ENCODE data around the gene CBL.

CBL gene

GRCh38 chr11:119258983-119259382 is 52.8 kb downstream of the CBL start:
- no peak for DNase-seq (ENCODE audit: low read depth)
- no peak overlapping the region for H3K4me3 ChIP-seq (ENCODE audit: low read depth, low read length)

GRCh38 chr11:119262668-119263351 is 56.7 kb downstream of the CBL start:
- peak; percentile 19 for DNase-seq (ENCODE audit: low read depth)
- no peak overlapping the region for H3K4me3 ChIP-seq (ENCODE audit: low read depth, low read length)

DNA sequence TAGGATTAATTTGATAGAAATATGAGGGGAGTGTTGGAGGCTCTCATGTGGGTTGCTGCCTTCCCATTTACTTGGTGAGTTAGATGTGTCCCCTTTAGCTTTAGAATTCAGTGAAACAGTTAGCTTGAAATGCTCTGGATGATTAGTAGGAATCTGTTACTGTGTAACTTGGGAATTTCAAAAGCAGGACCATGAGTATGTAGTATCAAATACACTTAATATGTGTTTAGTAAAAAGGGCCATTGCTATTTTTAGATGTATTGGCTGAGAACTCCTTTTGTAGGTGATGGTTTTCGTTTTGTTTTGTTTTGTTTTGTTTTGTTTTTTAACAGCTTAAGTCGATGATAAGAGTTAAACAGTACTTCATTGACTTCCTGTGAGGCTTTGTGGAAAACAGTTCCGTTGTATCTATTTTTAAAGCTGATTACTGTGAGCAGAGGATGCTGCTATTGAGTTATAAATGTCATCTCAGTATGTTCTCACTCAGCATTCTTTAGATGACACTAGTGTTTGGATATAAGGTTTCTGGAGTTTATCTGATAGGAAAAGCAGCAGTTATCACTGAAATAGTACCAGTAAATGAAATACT is 57.3 kb downstream of the CBL start:
- no peak overlapping the region for H3K4me3 ChIP-seq (ENCODE audit: low read depth, low read length)
- no peak for DNase-seq (ENCODE audit: low read depth)

DNA sequence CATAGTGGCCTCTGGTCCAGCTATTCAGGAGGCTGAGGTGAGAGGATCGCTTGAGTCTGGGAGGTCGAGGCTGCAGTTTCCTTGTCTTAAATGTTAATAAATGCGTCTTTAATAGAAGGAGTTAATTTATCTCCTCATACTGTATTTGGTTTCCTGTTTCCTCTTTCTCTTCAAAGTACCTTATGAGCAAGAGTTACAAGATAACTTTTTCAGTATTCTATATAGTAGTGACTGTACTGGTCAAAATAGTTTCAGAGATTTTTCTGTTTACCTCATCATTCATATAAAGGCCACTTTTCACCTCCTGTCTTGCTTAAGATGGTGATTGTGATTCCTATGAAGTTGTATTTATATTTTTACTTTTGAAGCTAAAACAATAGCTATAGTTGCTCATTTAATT is 59.9 kb downstream of the CBL start:
- DNase-seq (ENCODE audit: low read depth), result no peak
- H3K4me3 ChIP-seq (ENCODE audit: low read depth, low read length), result no peak overlapping the region

DNA sequence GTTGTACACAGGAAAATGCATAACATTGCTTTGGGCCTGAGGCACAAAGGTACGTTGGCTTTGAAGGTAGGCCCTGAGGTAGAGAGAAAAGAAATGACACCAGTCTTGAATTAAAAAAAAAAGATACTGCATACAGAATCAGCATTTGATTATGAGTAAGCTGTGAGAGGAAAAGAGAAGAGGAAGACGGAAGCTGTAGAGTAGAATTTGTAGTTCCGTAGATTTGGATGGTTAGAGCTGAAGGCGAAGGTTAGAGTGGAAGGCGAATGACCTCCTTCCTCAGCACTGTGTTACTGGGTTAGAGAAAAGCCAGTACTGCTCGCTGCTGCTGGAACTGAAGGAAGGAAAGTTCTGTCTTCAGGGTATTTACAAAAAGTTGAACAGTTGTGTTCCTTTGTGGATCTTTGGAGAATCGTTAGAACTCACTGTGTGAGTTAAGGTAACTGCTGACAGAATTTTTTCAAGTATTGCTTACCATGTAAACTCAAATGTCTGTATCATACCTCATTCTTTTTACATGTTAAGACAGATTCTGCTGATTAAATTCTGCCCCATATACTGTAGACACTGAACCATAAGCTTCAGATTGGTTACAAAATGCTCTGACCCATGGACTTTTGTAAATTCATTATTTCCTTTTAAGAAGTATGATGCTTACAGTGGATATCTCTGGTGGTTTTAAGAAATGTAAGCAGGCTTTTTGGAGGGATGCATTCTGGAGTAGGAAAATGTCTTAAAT is 60.5 kb downstream of the CBL start:
- DNase-seq (ENCODE audit: low read depth), result no peak
- H3K4me3 ChIP-seq (ENCODE audit: low read depth, low read length), result no peak overlapping the region

DNA sequence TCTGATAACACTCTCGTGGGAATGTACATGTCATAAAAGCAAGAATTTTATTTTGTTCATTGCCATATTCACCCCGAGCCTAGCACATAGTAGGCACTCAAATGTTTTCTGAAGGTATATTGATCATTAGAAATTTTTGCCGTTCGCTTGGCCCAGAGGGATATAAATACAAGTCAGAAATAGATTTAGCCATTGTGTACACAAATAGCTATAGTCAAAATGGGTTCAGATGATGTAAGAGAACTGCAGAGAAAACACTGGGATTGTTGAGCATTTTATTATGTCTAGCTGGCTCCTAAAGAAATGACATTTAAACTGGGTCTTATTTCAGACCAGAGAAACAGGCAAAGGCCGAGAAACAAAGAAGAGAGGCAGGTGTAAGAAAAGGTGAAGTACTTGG is 61.5 kb downstream of the CBL start:
- no peak for DNase-seq (ENCODE audit: low read depth)
- no peak overlapping the region for H3K4me3 ChIP-seq (ENCODE audit: low read depth, low read length)

GRCh38 chr11:119273721-119274120 is 67.6 kb downstream of the CBL start:
- no peak for DNase-seq (ENCODE audit: low read depth)

DNA sequence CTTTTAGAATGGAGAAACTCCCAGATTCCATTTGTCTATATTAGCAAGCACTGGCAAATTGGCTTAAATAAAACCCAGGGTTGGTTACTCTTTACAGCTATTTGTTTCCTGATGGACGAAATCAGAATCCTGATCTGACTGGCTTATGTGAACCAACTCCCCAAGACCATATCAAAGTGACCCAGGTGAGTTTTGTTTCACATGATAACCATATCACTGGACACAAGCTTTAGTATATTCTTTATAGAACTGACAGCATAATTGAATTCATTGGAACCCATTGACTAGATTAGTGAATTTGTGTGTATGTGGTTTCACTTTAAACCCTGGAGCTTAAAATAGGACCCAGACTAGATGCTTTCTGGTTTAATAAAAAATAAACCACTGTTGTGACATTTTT is 71.5 kb downstream of the CBL start:
- DNase-seq (ENCODE audit: low read depth), result no peak
- no peak overlapping the region for H3K4me3 ChIP-seq (ENCODE audit: low read depth, low read length)

More at GRCh38 chr11:119273721-119274120, 67.6 kb downstream of the CBL start:
- no peak overlapping the region for H3K4me3 ChIP-seq (ENCODE audit: low read depth, low read length)

- no peak overlapping the region for H3K4me3 ChIP-seq (ENCODE audit: low read depth, low read length)
- DNase-seq (ENCODE audit: low read depth), result no peak
Observed at GRCh38 chr11:119282495-119282894, 76.4 kb downstream of the CBL start.

- no peak for DNase-seq (ENCODE audit: low read depth)
- no peak overlapping the region for H3K4me3 ChIP-seq (ENCODE audit: low read depth, low read length)
Observed at GRCh38 chr11:119284344-119285157, 78.4 kb downstream of the CBL start.

GRCh38 chr11:119285431-119285830 is 79.3 kb downstream of the CBL start:
- no peak for DNase-seq (ENCODE audit: low read depth)
- H3K4me3 ChIP-seq (ENCODE audit: low read depth, low read length), result no peak overlapping the region

DNA sequence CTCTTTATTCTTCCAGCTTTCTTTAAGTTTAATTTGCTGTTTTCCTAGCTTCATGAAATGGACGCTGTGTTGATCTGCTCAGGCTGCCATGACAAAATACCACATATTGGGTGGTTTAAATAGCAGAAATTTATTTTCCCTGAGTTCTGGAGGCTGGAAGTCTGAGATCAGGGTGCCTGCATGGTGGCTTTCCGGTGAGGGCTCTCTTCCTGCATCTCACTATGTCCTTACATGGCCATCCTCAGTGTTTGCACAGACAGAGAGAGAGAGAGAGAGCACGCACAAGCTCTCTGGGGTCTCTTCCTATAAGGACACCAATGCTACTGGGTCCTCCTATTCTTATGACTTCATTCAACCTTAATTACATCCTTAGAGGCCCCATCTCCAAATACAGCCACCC is 82.1 kb downstream of the CBL start:
- DNase-seq (ENCODE audit: low read depth), result no peak
- H3K4me3 ChIP-seq (ENCODE audit: low read depth, low read length), result no peak overlapping the region

DNA sequence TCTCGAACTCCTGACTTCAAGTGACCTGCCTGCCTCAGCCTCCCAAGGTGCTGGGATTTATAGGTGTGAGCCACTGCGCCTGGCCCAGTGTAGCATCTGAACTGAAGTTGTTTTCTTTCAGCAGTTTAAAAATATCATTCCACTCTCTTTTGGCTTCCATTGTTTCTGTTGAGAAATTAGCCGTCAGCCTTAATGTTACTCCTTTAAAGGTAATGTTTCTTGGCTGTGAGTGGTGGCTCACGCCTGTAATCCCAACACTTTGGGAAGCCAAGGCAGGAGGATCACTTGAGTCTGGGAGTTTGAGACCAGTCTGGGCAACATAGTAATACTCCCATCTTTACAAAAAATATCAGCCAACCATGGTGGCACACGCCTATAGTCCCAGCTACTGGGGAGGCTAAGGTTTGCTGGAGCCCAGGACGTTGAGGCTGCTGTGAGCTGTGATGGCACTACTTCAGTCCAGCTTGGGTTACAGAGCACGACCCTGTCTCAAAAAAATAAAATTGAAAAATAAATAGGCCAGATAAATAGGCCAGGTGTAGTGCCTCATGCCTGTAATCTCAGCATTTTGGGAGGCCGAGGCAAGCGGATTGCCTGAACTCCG is 84.9 kb downstream of the CBL start:
- no peak for DNase-seq (ENCODE audit: low read depth)
- no peak overlapping the region for H3K4me3 ChIP-seq (ENCODE audit: low read depth, low read length)

DNA sequence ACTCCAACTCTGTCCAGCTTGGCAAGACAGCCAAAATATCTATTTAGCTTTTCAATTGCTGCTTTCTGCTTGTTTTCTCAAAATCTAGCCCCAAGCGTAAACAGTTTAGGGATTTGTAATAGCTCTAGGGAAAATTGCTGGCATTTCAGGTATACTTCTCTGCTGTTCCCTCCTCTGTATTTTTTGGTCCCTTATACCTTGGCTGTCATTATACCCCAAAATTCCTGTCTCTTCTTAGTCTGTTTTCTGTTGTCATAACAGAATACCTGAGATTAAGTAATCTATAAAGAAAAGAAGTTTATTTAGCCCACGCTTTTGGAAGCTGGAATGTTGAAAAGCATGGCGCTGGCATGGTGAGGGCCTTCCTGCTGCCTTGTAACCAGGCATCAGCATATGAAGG is 87.3 kb downstream of the CBL start:
- no peak for DNase-seq (ENCODE audit: low read depth)

DNA sequence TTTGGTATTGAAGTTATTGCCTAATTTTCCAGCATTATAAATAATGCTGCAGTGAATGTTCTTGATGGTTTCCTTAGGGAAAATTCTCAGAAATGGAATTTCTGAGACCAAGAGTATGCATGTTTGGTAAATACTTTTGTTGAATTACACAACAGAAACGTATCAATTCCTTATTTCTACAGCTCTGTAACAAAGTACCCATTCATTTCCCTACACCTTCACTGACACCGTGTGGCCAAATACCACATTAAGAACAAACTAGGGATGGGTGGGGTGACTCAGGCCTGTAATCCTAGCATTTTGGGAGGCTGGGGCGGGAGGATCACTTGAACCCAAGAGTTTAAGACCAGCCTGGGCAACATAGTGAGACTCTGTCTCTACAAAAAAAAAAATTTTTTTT is 89.0 kb downstream of the CBL start:
- H3K4me3 ChIP-seq (ENCODE audit: low read depth, low read length), result no peak overlapping the region
- no peak for DNase-seq (ENCODE audit: low read depth)

More for the DNA sequence above, 87.3 kb downstream of the CBL start:
- H3K4me3 ChIP-seq (ENCODE audit: low read depth, low read length), result no peak overlapping the region

- DNase-seq (ENCODE audit: low read depth), result no peak
- H3K4me3 ChIP-seq (ENCODE audit: low read depth, low read length), result no peak overlapping the region
Observed at GRCh38 chr11:119297938-119298337, 91.8 kb downstream of the CBL start.

GRCh38 chr11:119298726-119299125 is 92.6 kb downstream of the CBL start:
- no peak for DNase-seq (ENCODE audit: low read depth)
- H3K4me3 ChIP-seq (ENCODE audit: low read depth, low read length), result no peak overlapping the region

- DNase-seq (ENCODE audit: low read depth), result no peak
- H3K4me3 ChIP-seq (ENCODE audit: low read depth, low read length), result no peak overlapping the region
Observed at GRCh38 chr11:119299416-119299815, 93.3 kb downstream of the CBL start.

DNA sequence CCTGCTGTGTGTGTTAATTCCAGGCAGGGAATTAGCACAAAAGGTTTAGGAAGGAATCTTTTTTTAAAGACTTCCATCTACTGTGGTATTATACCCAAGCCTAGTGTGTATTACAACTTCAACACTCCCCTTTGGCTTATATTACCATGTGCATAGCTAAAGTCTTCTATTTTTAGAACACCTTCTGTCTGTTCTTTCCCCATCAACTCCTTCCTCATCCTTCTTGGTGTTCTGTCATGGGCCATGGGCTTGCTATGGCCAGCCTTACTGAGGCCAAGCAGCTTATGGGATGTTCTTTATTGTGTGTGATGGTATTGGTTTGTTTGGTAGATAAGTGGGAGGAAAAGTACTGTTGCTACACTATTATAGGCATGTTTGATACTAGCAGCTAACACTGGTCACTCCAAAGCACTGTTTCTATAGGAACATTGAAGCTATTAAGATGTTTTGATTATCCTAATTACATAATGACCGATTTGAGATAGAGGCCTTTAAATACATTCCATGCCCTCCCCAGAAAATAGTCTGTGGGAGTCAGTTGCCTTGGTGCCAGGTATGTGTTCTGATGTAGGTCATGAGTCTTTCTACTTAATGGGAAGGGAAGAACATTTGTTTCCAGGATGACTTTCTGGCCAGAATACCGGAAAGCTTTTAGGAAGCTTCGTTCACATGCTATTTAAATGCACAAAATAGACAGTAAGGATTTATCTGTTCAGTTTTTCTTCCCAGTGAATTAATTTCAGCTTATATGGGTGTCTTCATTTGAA is 94.2 kb downstream of the CBL start:
- no peak for DNase-seq (ENCODE audit: low read depth)

More for the DNA sequence above, 94.2 kb downstream of the CBL start:
- no peak overlapping the region for H3K4me3 ChIP-seq (ENCODE audit: low read depth, low read length)

Measured in skeletal muscle cell (primary cell).